GM18861 (cell line): Measurements from ENCODE around the gene C10orf53.

Experiments
- ATAC-seq: cut with Tn5 transposase; IDR thresholded peaks from one replicate; pipeline ENCODE4 v1.9.1; 2021; ENCODE audit not compliant: unreplicated experiment

Gene C10orf53, protein sequence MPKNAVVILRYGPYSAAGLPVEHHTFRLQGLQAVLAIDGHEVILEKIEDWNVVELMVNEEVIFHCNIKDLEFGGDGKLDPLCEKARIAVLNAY

GRCh38 chr10:49679480-49679893, at the start of gene C10orf53:
Gene C10orf53, plus strand, starts transcription at chr10:49679651. Its CDS starts 47 bp downstream, at chr10:49679698.
- ATAC-seq, result no peak

GRCh38 chr10:49631975-49632374, 47.5 kb upstream of the C10orf53 start:
- no peak for ATAC-seq

DNA sequence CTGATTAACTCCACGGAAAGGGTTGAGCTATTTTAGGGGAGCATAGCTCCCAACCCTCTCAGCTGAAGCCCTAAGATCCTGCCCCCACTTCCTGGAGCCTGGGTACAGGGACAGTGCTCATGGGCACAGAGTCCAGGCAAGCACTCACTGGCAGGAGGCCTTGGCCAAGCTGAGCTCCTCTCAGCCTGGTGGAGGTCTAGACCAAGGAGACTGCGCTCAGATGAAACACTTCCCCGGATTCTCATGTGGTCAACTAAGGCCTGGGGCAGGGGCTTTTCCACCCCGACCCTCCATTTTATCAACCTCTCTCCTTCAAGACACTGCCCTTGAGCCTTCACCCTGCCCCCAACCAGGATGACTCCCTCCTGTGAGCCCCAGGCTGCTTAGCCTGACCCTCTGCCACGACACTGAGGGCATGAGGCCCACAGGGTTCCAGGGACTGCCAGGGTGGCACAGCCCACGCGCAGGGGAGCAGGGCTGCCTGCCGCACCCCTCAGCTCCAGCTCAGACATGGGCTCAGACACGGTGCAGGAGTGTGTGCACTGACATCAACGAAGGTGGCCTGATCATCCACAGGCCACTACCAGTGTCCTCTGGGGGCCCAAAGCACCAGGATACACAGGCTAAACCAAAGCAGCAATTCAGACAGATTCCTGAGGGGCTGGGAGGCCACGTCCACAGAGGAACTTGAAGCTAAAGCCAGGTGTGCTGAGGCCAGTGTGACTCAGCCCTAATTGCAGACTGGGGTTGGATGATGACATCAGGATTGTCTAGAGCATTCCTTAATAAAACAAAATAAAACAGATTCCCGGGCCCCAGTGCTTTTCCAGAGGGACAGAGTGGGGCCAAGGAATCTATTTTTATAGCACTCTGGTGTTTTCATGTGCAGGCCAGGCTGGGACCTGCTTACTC, 46.8 kb upstream of the C10orf53 start:
- no peak for ATAC-seq

DNA sequence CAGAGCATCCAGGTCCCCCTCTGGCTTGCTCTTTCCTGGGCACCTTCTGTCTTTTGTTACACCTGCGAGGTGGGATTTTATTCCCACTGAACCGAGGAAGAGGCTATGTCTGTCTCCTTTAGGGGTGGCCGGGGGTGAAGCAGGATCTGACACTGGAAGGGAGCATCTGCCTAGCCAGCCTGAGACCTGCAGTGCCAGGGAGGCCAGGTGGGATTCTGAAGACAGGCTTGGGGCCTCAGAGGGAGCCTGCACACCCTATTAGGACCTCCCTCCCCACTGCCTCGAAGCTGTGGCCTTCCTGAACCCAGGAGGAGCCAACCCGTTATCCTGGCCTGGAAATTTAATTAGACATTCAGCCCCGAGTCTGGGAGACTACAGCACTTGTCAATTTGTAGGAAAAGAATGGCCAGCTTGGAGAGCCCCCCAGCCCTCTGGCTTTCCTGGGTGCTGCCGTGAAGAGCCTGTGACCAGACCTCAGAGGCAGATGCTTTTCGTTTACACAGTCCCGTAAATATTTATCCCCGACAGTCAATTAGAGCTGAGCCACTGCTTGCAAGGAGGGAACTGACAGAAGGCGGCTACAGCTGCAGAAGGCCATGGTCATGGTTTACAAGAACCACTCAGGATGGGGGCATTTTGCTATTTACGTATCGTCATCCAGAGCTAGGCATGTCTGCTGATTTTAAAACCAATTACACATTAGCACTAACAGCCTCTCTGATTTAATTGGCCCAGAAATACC, 46.0 kb upstream of the C10orf53 start:
- no peak for ATAC-seq

GRCh38 chr10:49634069-49634660, 45.3 kb upstream of the C10orf53 start:
- no peak for ATAC-seq

DNA sequence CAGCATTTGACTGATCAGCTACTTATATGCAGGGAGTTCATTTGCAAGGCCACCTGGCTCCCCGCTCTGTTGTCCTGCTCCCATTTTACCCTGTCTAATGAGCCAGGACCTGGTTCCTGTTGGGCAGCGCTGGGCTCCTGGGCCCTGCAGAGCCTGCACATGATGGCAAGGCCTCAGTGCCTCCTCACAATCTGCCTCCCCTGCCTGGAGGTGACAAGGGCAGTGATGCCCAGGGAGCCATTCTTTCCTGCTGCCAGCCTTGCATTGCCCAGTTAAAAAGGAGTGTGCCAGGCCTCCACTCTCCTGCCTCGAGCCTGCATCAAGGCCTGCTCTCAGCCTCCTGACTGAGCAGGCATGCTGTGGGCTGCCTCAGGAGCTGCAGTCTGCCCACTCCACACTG, 37.1 kb upstream of the C10orf53 start:
- no peak for ATAC-seq

DNA sequence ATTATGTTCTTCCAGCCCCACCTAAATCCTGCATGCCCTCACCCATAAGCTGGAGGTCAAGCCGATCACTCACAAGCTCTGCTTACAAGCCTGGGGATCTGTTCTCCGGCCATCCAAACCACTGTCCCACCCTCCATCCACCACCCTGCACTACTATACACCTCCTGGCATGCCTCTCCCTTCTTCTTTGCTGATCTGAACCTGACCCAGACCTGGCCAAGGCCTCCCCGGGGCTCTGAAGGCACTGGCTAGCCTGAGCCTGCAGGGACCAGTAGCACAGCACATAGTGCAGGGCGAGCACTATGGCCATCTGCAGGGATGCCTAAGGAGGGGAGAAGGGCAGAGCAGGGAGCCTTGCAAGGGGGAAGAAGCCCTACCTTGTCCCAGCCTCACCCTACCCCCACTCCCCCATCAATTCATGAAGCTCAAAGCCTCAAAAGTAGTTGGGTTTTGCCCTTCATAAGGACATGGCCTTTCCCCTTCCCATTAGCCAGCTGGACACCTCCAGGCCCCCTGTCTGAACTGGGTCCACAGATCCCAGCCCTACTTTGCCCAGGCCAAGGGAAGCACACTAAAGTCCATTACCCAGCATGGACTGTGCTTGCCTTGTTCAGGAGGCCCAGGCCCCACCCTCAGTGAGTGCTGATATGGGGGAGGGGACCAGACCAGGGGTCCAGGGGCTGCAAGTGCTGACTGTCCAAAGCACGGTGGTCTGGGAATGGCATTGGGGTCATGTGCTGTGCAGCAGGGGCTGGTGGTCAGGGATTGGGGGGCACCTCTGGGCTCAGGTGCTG, 36.0 kb upstream of the C10orf53 start:
- ATAC-seq, result no peak

GRCh38 chr10:49644035-49644646, 35.3 kb upstream of the C10orf53 start:
- ATAC-seq, result no peak

DNA sequence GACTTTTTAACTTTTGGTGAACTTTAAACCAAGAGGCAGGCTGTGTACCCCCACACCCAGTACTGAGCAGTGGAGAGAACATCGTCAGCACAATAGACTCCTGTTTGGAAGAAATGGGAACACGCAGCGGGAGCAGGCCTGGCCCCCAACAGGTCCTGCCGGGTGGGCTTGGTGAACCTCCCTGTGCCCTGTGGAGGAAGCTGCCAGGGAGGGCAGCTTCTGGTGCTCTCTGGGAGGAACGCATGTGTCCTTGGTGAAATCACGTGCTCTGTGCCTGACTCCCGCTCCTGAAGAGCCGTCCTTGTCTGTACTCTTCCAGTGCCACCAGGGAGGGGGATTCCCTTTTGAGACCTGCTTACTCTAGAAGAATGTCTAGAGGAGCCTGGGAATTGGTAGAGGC, 34.0 kb upstream of the C10orf53 start:
- no peak for ATAC-seq

DNA sequence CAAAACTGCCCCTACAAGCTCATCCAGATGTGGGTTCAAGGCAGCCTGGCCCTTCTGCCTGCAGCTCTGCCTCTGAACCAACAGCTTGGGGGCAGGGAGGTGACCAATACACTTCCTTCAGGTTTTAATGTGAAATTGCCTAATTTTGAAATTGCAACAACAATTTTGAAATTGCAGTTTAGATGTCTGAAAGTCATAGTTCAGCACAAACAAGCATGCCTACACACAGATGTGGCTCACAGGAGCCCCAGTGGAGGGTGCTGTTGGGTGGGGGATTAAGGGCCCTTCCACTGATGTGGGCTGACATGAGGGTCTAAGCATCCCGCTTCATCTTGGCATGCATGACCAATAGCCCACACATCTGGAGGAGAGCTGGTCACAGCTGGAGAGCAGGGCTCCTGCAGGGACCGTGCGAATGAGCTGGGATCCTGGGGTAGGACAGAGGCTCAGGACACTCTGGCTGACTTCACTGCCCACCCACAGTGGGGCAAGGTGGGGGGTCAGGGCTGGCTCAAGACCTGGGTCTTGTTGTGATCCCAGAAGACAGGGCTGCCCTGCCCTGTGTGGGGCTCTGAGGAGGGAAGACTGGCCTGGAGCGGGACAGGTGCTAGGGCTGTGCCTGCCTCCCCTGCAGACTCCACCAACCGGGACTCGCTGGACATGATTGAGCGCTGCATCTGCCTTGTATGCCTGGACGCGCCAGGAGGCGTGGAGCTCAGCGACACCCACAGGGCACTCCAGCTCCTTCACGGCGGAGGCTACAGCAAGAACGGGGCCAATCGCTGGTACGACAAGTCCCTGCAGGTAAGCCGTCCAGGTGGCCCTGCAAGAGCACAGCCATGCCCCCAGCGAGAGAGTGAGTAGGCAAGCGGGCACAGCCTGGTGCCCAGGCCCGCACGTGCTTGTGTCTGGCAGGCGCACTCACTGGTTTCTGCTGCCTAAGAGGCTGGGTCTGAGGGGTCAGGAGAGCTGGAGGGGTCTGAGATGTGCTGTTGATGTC, 33.3 kb upstream of the C10orf53 start:
- no peak for ATAC-seq

- ATAC-seq, result no peak
Observed at GRCh38 chr10:49647554-49647953, 31.9 kb upstream of the C10orf53 start.

DNA sequence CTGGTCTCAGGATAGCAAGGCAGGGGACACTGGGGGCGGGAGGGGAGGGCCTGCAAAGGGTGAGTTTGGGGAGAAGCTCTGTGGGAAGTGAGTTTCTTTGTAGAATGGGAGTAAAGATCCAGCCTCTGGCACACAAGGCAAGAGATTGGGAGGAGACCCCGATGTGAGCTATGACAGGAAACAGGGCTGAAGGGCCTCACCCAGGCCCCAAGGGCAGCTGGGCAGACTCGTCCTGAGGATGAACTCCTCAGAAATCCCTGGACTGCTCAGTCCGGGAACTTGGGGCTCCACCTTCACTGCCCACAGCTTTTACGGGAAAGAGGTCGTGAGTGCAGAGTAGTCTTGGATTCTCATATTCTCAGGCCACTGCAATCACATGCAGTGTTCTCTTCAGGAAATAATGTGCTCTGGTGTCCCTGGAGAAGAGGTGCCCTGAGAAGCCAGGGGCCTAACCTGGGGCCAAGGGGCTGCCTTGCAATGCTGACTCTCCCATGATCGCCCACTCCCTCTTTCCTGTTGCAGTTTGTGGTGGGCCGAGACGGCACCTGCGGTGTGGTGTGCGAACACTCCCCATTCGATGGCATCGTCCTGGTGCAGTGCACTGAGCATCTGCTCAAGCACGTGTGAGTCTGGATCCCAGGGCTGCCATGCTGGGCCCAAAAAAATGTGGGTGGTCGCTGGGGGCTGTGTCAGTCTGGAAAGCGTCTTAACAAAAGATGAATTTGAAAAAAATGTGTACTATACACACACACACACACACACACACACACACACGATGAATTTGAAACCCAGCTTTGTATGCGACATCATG, 31.3 kb upstream of the C10orf53 start:
- ATAC-seq, result no peak

DNA sequence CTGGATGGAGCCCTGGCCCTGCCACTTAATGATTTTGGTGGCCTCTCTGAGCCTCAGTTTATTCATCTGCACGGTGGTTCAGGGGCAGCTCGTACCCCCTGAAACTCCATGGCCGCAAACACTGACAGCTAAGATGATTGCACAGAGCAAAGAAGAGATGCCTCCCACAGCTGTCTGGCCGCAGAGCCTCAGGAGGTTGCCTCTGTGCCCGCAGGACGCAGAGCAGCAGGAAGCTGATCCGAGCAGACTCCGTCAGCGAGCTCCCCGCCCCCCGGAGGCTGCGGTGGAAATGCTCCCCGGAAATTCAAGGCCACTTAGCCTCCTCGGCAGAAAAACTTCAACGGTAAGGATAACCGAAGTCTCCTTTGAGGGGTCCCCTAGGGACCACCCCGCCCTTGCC, 30.2 kb upstream of the C10orf53 start:
- no peak for ATAC-seq

DNA sequence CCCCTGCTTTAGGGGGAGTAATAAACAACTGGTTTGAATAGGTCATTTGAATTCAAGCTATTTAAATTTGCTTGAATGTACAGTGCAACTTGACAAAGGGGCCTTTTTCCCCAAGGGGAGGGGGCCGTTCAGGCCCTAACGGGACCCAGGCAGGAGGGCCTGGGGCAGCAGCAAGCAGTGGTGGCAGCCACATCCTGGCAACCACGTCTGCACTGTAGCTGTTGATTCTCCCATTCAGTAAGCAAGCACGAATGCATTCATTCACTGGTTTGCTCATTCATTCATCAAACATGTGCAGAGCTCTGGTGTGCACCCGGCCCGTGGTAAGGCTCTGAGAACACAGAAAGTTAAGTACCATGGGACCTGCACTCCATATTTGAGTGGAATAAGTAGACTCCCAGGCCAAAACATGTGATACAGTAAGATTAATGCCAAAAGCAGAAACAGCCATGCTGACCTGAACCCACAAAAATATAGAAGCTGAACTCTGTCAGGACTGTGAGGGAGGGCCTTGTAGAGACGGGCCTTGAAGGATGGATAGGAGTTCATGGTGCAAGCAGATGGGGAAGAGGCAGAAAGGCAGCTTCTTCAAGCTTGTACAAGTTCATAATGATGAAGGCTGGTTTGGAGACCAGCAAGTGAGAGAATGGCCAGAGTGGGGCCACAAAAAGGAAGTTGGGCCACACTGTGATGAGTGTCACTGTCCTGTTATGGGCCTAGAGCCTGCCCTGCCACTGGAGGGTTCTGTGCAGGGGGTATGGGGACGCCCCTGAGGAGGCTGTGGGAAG, 29.3 kb upstream of the C10orf53 start:
- ATAC-seq, result no peak

DNA sequence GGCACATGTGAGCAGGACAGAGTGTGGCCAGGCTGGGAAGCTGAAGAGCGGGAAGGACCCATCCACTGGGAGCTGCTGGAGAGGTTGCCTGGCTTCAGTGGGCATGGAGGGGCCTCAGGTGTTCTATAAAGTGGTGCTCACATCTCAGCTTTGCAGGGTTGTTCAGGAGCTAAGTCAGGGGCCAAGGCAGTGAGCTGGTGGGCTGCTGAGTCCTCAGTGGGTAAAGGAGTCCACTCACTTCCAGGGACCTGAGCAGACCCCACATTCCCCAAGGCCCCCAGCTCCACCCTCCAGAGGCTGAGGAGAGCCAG, 28.8 kb upstream of the C10orf53 start:
- no peak for ATAC-seq

- ATAC-seq, result no peak
Observed at GRCh38 chr10:49651039-49651835, 28.2 kb upstream of the C10orf53 start.

DNA sequence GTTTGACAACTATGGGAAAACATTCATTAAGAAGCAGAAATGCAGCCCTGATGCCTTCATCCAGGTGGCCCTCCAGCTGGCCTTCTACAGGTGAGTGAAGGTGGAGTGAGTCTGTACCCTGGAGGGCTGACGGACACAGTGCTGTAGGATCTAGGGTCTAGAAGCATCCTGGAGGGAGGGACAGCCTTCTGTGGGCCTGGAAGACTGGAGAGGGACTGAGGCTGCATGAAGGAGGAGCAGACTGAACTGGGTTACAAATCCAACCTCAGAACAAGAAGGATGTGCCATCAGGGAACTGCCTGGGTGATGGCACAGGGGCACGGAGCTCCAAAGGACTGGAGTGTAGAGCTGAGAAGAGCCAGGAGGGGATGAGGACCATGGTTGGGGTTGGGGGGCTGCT, 27.5 kb upstream of the C10orf53 start:
- no peak for ATAC-seq
